C4-2B (cell line): Measurements from ENCODE around the gene KIF25.

ENCODE experiments used
- ZFX ChIP-seq: fragments of 450-650 bp; IDR thresholded peaks from 2 replicates; pipeline ENCODE4 v1.6.1; 2017
- TF ChIP-seq, protein P1 (sequence below): fragments of 450-650 bp; conservative IDR thresholded peaks from 2 replicates; pipeline ENCODE4 v1.5.1; 2017; ENCODE audit warnings: mild to moderate bottlenecking

DNA sequence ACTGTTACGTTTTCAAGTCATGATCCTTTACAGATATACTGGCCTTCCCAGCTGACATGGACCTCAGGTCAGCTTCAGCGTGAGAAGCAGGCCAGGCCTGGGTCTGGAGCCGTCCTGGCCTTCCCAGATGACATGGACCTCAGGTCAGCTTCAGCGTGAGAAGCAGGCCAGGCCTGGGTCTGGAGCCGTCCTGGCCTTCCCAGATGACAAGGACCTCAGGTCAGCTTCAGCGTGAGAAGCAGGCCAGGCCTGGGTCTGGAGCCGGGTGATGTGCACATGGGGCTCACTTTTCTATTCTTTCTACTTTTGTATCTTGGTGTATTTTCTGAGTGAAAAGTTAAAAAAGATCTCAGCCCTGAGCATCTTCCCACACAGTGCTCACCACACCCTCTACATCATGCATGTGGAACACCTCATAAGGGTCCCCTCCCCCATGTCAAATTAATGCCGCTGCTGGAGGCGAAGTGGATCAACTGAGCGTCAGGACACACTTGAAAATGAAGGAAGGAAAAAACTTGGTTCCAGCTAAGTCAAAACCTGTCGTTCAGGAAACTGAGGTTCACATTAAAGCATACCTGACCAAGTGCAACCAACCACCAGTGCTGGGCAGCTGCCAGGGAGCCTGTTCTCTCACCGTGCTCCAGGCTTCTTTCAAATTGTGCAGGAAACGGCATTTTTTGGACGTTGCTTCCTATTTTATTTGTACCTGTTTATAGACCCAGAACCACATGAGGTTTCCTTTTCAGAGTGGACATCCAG is 32.2 kb downstream of the KIF25 start:
- TF ChIP-seq, protein P1, sequence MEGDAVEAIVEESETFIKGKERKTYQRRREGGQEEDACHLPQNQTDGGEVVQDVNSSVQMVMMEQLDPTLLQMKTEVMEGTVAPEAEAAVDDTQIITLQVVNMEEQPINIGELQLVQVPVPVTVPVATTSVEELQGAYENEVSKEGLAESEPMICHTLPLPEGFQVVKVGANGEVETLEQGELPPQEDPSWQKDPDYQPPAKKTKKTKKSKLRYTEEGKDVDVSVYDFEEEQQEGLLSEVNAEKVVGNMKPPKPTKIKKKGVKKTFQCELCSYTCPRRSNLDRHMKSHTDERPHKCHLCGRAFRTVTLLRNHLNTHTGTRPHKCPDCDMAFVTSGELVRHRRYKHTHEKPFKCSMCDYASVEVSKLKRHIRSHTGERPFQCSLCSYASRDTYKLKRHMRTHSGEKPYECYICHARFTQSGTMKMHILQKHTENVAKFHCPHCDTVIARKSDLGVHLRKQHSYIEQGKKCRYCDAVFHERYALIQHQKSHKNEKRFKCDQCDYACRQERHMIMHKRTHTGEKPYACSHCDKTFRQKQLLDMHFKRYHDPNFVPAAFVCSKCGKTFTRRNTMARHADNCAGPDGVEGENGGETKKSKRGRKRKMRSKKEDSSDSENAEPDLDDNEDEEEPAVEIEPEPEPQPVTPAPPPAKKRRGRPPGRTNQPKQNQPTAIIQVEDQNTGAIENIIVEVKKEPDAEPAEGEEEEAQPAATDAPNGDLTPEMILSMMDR, result no peak
- TF ChIP-seq ZFX, result no peak
